ENCODE results near the gene PON2. TPM values are rescaled to one million over a fixed set of nuclear protein-coding genes. Genes with fewer than 3 reads are reported as not detected.

PON2 gene
- total RNA-seq, 4 donors from 2014 or later, result 120 to 299 (median 188) TPM

DNA sequence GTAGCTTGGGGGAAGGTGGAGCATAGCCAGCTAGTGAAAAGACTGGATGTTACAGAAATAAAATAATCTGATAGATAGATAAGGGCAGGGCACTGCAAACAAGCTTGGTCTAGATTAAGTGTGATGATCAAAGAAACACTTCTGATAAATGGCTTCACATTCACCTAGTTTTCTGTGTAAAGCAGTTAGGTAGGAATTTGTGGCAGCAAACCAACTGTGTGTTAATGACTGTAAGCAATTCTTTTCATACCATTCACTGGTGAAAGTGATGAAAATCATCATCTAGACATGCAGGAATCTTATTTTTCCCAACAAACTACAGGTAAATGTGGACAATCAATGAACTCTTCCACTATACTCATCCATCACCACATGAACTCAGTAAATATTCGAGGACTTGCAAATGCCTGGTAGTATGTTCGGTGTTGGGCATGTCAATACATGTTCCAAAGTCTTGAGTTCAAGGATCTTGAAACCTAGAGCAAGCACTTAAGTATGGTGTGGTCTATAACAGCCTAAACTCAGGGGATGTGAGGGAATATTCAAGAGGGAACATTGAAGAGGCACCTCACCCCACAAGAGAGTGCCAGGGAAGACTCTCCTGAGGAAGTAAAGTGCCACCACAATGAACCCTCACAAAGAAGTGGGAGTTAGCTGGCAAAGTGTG lies 59.1 kb downstream of the PON2 start:
- no peaks in the 10 kb centered on the region for H3K27me3 ChIP-seq
- H3K27ac ChIP-seq, result no peak overlapping the region
- 88 to 100% methylated on average over 2 of the region's 2 CpGs for WGBS, 2 donors (ENCODE audit: low coverage in 1 of 2)
- H3K4me1 ChIP-seq, result no peaks in the 10 kb centered on the region
- no peak for TF ChIP-seq EP300 (IDR thresholded peaks at IDR 0.05; ENCODE audit: low read depth)
- no peak for TF ChIP-seq POLR2AphosphoS5 (IDR thresholded peaks at IDR 0.05)
- no peak for TF ChIP-seq POLR2A (IDR thresholded peaks at IDR 0.05)
- TF ChIP-seq, protein P1, sequence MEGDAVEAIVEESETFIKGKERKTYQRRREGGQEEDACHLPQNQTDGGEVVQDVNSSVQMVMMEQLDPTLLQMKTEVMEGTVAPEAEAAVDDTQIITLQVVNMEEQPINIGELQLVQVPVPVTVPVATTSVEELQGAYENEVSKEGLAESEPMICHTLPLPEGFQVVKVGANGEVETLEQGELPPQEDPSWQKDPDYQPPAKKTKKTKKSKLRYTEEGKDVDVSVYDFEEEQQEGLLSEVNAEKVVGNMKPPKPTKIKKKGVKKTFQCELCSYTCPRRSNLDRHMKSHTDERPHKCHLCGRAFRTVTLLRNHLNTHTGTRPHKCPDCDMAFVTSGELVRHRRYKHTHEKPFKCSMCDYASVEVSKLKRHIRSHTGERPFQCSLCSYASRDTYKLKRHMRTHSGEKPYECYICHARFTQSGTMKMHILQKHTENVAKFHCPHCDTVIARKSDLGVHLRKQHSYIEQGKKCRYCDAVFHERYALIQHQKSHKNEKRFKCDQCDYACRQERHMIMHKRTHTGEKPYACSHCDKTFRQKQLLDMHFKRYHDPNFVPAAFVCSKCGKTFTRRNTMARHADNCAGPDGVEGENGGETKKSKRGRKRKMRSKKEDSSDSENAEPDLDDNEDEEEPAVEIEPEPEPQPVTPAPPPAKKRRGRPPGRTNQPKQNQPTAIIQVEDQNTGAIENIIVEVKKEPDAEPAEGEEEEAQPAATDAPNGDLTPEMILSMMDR (IDR thresholded peaks at IDR 0.05), result no peak
- H3K4me3 ChIP-seq, result no peak overlapping the region
- DNase-seq, result no peak
- H3K9me3 ChIP-seq, result no peaks in the 10 kb centered on the region
- H3K36me3 ChIP-seq, result no peaks in the 10 kb centered on the region
- intact Hi-C loops (cut with DNase I; ENCODE audit: low total_unique reads), result no loop called here
- in situ Hi-C loops (cut with MboI; ENCODE audit: low pct_ligation_motif_present in 1 of 4, low pct_unique_long_range_greater_than_20kb in 1 of 4, low sequenced_read_pairs in 3 of 4), result no loop called here

DNA sequence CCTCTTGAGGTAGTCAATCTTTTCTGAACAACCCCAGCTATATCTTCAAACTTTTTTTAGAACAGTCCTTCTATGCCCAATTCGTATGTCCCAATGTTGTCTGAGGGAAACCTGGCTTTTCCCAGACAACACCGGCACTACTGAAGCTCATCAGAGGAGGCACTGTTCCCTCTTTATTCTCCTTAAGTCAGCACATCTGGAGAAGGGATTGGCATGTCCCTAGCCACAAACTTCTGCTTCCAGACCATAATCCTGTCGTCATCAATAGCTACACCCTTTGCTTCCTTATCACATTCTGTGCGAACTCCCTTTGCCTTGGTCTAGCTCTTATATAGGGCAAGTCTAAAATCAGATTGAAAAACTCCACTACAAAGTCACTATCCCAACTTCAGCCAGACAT lies 61.5 kb downstream of the PON2 start:
- no peaks in the 10 kb centered on the region for H3K9me3 ChIP-seq
- no peak for DNase-seq
- in situ Hi-C loops (cut with MboI; ENCODE audit: low pct_ligation_motif_present in 1 of 4, low pct_unique_long_range_greater_than_20kb in 1 of 4, low sequenced_read_pairs in 3 of 4) (no loop called here), intact Hi-C loops (cut with DNase I; ENCODE audit: low total_unique reads) (no loop called here)
- H3K4me1 ChIP-seq, result no peaks in the 10 kb centered on the region
- TF ChIP-seq POLR2AphosphoS5 (IDR thresholded peaks at IDR 0.05) (no peak), POLR2A (IDR thresholded peaks at IDR 0.05) (no peak), EP300 (IDR thresholded peaks at IDR 0.05; ENCODE audit: low read depth) (no peak)
- TF ChIP-seq, protein P1 (IDR thresholded peaks at IDR 0.05), result no peak
- no peaks in the 10 kb centered on the region for H3K36me3 ChIP-seq
- WGBS, 2 donors (ENCODE audit: low coverage in 1 of 2), result 78 to 79% methylated on average over 3 to 4 of the region's 4 CpGs
- H3K4me3 ChIP-seq, result no peak overlapping the region
- H3K27ac ChIP-seq, result no peak overlapping the region
- no peaks in the 10 kb centered on the region for H3K27me3 ChIP-seq

DNA sequence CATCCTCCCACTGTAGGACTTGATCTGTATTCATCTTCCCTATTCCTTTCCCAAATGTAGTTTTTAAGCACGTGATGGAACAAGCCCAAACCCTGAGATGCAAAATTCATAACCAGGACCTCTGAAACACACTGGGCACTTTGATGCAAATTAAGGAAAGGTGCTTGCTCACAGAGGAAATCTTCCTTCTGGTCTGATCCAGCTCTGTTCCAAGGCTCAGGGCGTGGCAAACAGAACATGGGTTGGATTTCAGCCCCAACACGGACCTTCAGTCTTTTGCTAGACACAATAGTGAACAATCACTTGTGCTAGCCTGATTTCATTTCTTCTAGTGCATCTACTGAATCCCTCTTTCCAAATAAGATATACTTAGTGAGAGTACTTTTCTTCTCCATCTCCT lies 66.6 kb downstream of the PON2 start:
- TF ChIP-seq POLR2A (IDR thresholded peaks at IDR 0.05) (no peak), POLR2AphosphoS5 (IDR thresholded peaks at IDR 0.05) (no peak), EP300 (IDR thresholded peaks at IDR 0.05; ENCODE audit: low read depth) (no peak)
- TF ChIP-seq, protein P1 (IDR thresholded peaks at IDR 0.05), result no peak
- intact Hi-C loops (cut with DNase I; ENCODE audit: low total_unique reads), result no loop called here
- 62 to 64% methylated on average over 2 to 3 of the region's 3 CpGs for WGBS, 2 donors (ENCODE audit: low coverage in 1 of 2)
- no peak overlapping the region for H3K27ac ChIP-seq
- no peak overlapping the region for H3K4me3 ChIP-seq
- H3K4me1 ChIP-seq, result no peaks in the 10 kb centered on the region
- no peaks in the 10 kb centered on the region for H3K27me3 ChIP-seq
- in situ Hi-C loops (cut with MboI; ENCODE audit: low pct_ligation_motif_present in 1 of 4, low pct_unique_long_range_greater_than_20kb in 1 of 4, low sequenced_read_pairs in 3 of 4), result no loop called here
- no peaks in the 10 kb centered on the region for H3K9me3 ChIP-seq
- no peaks in the 10 kb centered on the region for H3K36me3 ChIP-seq
- no peak for DNase-seq

DNA sequence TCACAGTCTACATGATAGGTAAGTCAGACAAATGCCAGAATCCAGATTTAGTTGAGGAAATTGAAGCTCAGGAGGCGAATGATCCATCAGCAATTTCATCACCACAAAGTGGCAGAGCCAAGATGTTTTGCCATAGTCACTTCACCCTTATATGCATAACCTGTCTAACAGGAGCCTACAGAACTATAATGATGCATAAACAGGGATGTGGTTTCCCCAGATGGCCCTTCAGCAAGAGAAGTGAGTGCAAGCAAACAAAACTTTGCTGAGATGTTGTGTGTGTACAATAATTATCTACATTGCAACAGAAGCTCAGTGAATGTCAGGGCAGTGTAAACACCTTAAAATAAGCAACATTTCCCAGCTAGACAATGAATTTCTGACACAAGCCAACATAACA lies 67.2 kb downstream of the PON2 start:
- H3K4me3 ChIP-seq, result no peak overlapping the region
- TF ChIP-seq EP300 (IDR thresholded peaks at IDR 0.05; ENCODE audit: low read depth), result no peak
- no peak for TF ChIP-seq POLR2AphosphoS5 (IDR thresholded peaks at IDR 0.05)
- TF ChIP-seq POLR2A (IDR thresholded peaks at IDR 0.05), result no peak
- TF ChIP-seq, protein P1 (IDR thresholded peaks at IDR 0.05), result no peak
- 75% methylated on average over 1 of the region's 1 CpG; no CpG with 5 or more reads in 1 of the 2 donors for WGBS, 2 donors (ENCODE audit: low coverage in 1 of 2)

More for the DNA sequence above, 67.2 kb downstream of the PON2 start:
- no peak overlapping the region for H3K27ac ChIP-seq
- H3K27me3 ChIP-seq, result no peaks in the 10 kb centered on the region
- no peaks in the 10 kb centered on the region for H3K9me3 ChIP-seq
- H3K36me3 ChIP-seq, result no peaks in the 10 kb centered on the region
- in situ Hi-C loops (cut with MboI; ENCODE audit: low pct_ligation_motif_present in 1 of 4, low pct_unique_long_range_greater_than_20kb in 1 of 4, low sequenced_read_pairs in 3 of 4) (no loop called here), intact Hi-C loops (cut with DNase I; ENCODE audit: low total_unique reads) (no loop called here)
- H3K4me1 ChIP-seq, result no peaks in the 10 kb centered on the region
- DNase-seq, result no peak

Data from transverse colon (tissue), 4 donors.